Cardiac septum (tissue), 1 donor: ENCODE measurements around the gene MTMR2. TPM values are rescaled to one million over a fixed set of nuclear protein-coding genes. Genes with fewer than 3 reads are reported as not detected.
"Not testable (repeated sequence)": the region's sequence is repeated elsewhere in the genome, so short reads cannot be mapped to it uniquely, and the experiment has no call there.

Source experiments
- DNase-seq: peaks from one replicate; pipeline ENCODE4 v3.0.0-alpha.2; 2020; ENCODE audit warnings: low spot score
- intact Hi-C: fragments of 100-400 bp; cut with DNase I; formaldehyde crosslinking; loops from one replicate; pipeline ENCODE4 v1.14.0; 2022
- total RNA-seq: library from RNA; stranded (reverse); fragmentation: NEBNext Ultra II Directional; extraction: Animal tissue kit (Norgen Biotek cat#: 25700); gene quantifications from one replicate; pipeline ENCODE4 v1.2.1, GENCODE V29; 2021
- donor health status: DM: no; HTN: no; CAD: no.

MTMR2 gene
- total RNA-seq, 1 donor from 2014 or later: 22.2 TPM

DNA sequence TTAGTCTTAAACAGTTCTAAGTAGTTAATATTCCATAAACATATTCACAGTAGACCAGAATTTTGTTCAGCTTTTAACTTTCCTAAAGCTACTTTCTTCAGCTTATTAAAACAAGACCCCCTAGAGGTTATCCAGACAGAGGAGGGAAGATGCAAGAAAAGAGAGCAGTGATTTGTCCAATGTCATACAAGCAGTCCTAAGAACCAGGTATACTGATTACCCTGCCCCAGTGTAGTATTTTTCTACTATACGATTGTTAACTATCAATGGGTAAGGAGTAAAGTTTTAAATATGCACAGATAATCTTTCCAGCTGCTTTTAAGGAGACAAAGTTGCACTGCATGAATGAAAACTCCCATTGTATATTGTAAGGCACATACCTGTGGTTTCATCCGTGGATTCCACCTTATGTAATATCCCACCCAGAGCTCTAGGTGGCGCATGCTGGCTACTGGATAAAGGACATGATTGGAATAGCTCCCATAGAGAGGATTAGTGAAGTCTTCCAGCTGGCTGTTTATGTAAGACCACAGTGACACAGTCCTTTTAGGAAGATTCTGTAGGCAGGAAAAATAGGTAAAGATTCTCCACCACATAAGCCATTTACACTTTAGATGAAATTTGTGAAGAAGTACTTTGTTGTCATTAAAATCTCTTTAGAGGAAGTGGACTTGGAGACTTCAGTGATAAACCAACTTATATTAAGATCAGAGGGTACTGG lies 88.0 kb downstream of the MTMR2 start:
- intact Hi-C loops: loop anchor here (5.0 kb wide), 1 partner anchor 556 kb away; the partner anchor contains the start of gene JRKL
- DNase-seq: no peak

DNA sequence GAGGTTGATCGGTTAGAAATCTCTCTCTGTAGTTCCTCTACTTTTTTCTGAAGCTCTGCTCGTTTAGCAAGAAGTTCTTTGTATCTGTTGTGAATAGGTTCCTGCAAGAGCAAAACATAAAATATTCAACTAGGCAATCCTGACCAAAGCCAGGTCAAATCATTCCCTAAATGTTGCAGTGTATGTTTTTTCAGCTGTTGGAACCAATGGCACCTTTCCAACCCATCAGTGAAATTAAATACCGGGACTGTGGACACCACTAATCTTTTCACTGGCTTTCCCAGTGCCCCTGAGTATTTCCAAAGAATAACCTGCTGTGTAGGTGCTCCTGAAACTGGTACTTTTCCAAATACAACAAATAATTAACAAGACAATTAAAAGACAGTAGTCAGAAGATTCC lies 88.6 kb downstream of the MTMR2 start:
- DNase-seq: no peak
- intact Hi-C loops: loop anchor here (5.0 kb wide), 1 partner anchor 557 kb away; the partner anchor contains the start of gene JRKL

DNA sequence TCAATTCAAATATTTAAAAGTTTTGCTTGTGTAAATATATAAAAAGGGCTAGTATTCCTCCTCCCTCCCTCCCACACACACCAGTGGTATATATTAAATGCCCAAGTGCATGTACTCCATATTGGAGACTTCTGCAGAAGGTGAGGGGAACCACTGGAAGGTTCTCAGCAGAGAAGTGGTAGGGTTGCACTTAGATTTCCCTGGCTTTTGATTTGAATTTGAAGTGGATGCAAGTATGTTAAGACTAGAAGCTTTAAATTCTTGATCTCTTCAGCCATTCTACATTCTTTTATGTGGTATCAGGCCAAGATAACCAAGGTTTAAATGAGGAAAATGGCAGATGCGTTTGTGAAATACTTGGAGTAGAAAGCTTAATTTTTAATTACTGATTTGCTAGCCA lies 90.5 kb downstream of the MTMR2 start:
- intact Hi-C loops: no loop called here
- DNase-seq: no peak

DNA sequence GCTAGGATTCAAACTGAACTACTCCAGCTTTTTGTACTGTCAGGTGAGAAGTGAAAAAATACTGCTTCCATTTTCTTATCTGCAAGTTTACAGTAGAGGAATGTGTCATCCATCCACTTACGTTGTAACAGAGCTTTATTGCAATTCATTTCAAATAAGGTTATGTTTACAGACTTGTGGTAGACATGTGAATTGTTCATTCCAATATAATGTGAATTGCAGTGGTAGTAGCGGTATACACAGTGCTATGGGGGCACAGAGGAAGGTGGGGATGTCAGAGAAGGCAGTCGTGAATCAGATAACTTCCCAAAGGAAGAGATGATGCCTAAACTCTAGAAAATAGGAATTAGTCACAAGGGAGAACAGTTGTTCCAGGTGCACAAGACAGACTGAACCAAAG lies 91.1 kb downstream of the MTMR2 start:
- intact Hi-C loops: no loop called here

DNA sequence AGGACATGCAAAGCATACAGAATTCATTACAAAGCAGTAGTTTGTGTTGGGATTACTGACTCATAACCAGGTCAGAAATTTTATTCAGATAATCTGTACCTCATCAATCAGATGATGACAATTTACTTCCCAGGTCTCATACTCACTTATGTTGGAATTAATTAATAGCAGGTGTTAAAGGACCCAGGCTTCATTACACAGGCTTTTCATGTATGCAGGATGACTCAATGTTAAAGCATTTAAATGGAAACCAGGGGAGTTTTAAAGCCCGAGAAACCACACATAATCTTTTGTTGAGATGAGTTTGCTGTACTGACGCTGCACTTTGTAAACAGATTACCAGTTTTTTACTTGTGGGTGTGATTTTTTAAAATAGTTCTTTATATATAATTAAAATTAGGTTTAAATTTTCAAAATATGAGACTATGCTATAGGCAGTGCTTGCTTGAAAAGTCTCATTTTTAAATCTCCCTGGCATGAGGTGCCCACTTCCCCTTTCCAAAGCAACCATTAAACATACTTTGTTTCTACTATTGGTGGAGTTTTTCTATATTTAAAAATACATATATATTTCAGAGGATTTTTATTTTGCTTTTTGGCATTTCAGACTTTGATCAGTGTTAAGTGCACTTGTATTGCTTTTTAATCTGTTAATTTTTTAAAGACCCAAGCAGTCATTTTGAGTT lies 92.6 kb downstream of the MTMR2 start:
- no peak for DNase-seq
- intact Hi-C loops: no loop called here

More for the DNA sequence above, 91.1 kb downstream of the MTMR2 start:
- no peak for DNase-seq

GRCh38 chr11:95829580-95830259 lies 94.2 kb downstream of the MTMR2 start:
- DNase-seq: no peak
- intact Hi-C loops: no loop called here

DNA sequence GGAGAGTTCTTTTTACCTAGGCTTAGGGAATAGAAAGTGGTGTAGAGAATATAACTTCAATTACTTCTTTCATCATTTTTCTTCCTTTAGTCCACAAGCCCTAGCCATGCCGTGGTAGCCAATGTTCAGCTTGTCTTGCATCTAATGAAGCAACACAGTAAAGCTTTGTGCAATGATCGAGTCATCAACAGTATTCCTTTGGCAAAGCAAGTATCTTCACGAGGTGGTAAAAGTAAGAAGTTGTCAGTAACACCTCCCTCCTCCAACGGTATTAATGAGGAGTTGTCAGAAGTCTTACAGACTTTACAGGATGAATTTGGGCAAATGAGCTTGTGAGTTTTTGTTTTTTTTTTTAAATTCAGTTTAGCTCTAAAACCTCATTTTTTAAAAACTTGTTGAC lies 96.2 kb downstream of the MTMR2 start:
- DNase-seq: no peak
- intact Hi-C loops: no loop called here

GRCh38 chr11:95821640-95822039 lies 102.3 kb downstream of the MTMR2 start:
- no peak for DNase-seq
- intact Hi-C loops: no loop called here

GRCh38 chr11:95816037-95816436 lies 107.9 kb downstream of the MTMR2 start:
- no peak for DNase-seq
- intact Hi-C loops: no loop called here

- not testable (repeated sequence) for DNase-seq
Observed at GRCh38 chr11:95811052-95811451, 112.9 kb downstream of the MTMR2 start.

GRCh38 chr11:95806464-95806863 lies 117.4 kb downstream of the MTMR2 start:
- intact Hi-C loops, DNase-seq: not testable (repeated sequence)

More at GRCh38 chr11:95811052-95811451, 112.9 kb downstream of the MTMR2 start:
- intact Hi-C loops: not testable (repeated sequence)

GRCh38 chr11:95805869-95806268 lies 118.0 kb downstream of the MTMR2 start:
- intact Hi-C loops: no loop called here
- DNase-seq: no peak

GRCh38 chr11:95803973-95804372 lies 119.9 kb downstream of the MTMR2 start:
- intact Hi-C loops: no loop called here
- DNase-seq: no peak

- DNase-seq: no peak
- intact Hi-C loops: no loop called here
Observed at GRCh38 chr11:95802806-95803205, 121.1 kb downstream of the MTMR2 start.

GRCh38 chr11:95800438-95800837 lies 123.5 kb downstream of the MTMR2 start:
- intact Hi-C loops: no loop called here
- DNase-seq: no peak

- intact Hi-C loops: no loop called here
- no peak for DNase-seq
Observed at GRCh38 chr11:95799546-95799945, 124.4 kb downstream of the MTMR2 start.

DNA sequence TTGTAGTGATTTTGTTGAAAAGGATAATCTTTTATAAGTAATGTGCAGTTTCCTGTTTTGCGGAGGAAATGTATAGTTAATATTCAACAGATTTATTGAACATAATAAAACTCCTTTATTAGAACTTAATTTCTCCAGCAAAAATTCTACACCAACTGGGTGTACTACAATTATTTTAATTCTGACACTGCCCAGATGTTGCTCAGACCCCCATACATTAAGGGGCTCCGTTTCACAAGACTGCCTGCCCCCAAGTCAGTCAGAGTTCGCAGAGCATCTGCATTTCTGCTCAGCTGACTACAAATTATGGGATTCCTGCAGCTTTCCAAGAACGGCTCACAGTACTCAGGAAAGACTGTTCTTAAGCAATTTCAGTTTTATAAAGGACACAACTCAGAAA lies 127.4 kb downstream of the MTMR2 start:
- DNase-seq: no peak
- intact Hi-C loops: no loop called here

- intact Hi-C loops: no loop called here
- no peak for DNase-seq
Observed at GRCh38 chr11:95795627-95796295, 128.1 kb downstream of the MTMR2 start.

DNA sequence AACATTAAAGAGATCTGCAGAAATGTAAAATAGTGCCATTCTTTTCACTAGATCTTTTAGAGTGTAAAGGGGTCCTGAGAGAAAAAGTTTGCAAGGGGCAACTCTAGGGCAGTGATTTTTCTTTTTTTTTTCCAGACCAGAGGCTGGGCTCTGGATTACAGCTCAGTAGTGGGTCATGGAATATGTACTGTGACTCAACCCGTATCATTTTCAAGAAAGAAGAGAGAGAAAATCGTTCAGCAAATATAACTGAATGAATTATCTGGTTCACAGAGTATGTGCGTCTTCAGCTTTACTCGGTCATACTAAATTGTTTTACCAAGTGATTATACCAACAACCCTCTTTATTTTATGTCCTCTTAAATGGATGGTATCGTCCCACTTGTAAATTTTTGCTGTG lies 129.8 kb downstream of the MTMR2 start:
- no peak for DNase-seq
- intact Hi-C loops: loop anchor here (5.0 kb wide), 1 partner anchor 593 kb away; the partner anchor contains the start of gene CCDC82

- DNase-seq: no peak
Observed at GRCh38 chr11:95793116-95793515, 130.8 kb downstream of the MTMR2 start.

More at GRCh38 chr11:95793116-95793515, 130.8 kb downstream of the MTMR2 start:
- intact Hi-C loops: loop anchor here (5.0 kb wide), 1 partner anchor 594 kb away; the partner anchor contains the start of gene CCDC82
